IMR-90 (cell line): Measurements from ENCODE around the gene NLRC5.

ENCODE experiments used
- CHD1 ChIP-seq: IDR thresholded peaks from 2 replicates; pipeline ENCODE4 v1.6.1; 2012; ENCODE audit warnings: low read depth, low read length, improper control_type of control experiment
- MXI1 ChIP-seq: IDR thresholded peaks from 2 replicates; pipeline ENCODE4 v1.6.1; 2012; ENCODE audit warnings: low read depth, mild to moderate bottlenecking, low read length, moderate library complexity, borderline replicate concordance
- RAD21 ChIP-seq: IDR thresholded peaks from 2 replicates; pipeline ENCODE4 v1.6.1; 2012; ENCODE audit warnings: low read length, improper control_type of control experiment
- TF ChIP-seq, protein P1 (sequence below): conservative IDR thresholded peaks from 2 replicates; pipeline ENCODE4 v1.5.1; 2012; ENCODE audit warnings: mild to moderate bottlenecking, low read depth, low read length, improper control_type of control experiment
- TF ChIP-seq, protein P2 (sequence below): fragments of 150-350 bp; IDR thresholded peaks from 2 replicates; pipeline ENCODE4 v1.6.1; 2017; ENCODE audit warnings: mild to moderate bottlenecking, antibody characterized with exemption, low read length, low read depth

DNA sequence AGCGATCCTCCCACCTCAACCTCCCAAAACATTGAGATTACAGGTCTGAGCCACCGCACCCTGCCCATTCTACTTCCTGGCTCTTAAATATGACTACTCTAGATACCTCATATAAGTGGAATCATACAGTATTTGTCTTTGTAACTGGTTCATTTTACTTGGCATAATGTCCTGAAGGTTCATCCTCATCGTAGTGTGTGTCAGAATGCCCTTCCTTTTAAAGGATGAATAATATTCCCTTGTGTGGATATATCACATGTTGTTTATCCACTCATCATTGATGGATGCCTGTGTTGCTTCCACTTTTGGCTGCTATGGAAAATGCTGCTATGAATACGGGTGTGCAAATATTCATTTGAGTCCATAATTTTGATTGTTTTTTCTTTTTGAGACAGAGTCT lies 33.3 kb upstream of the NLRC5 start:
- TF ChIP-seq, protein P1, sequence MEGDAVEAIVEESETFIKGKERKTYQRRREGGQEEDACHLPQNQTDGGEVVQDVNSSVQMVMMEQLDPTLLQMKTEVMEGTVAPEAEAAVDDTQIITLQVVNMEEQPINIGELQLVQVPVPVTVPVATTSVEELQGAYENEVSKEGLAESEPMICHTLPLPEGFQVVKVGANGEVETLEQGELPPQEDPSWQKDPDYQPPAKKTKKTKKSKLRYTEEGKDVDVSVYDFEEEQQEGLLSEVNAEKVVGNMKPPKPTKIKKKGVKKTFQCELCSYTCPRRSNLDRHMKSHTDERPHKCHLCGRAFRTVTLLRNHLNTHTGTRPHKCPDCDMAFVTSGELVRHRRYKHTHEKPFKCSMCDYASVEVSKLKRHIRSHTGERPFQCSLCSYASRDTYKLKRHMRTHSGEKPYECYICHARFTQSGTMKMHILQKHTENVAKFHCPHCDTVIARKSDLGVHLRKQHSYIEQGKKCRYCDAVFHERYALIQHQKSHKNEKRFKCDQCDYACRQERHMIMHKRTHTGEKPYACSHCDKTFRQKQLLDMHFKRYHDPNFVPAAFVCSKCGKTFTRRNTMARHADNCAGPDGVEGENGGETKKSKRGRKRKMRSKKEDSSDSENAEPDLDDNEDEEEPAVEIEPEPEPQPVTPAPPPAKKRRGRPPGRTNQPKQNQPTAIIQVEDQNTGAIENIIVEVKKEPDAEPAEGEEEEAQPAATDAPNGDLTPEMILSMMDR: no peak
- TF ChIP-seq MXI1 (no peak), CHD1 (no peak), RAD21 (no peak)
- TF ChIP-seq, protein P2, sequence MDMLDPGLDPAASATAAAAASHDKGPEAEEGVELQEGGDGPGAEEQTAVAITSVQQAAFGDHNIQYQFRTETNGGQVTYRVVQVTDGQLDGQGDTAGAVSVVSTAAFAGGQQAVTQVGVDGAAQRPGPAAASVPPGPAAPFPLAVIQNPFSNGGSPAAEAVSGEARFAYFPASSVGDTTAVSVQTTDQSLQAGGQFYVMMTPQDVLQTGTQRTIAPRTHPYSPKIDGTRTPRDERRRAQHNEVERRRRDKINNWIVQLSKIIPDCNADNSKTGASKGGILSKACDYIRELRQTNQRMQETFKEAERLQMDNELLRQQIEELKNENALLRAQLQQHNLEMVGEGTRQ: no peak
